GM12864 (cell line): ENCODE measurements around the gene WEE2.

Source experiments
- DNase-seq: peaks from one replicate; pipeline ENCODE4 v3.0.0-alpha.2; 2011; ENCODE audit warnings: low read depth
- H3K4me3 ChIP-seq: 2 replicates; pipeline ENCODE4 v1.5.1; 2011; ENCODE audit warnings: mild to moderate bottlenecking, low read depth, low read length, control low read depth
- CTCF ChIP-seq: IDR thresholded peaks from 2 replicates; pipeline ENCODE4 v1.5.1; 2011; ENCODE audit warnings: low read depth, mild to moderate bottlenecking, moderate library complexity, low read length, control low read depth, inconsistent platforms; ENCODE audit errors: missing control alignments

WEE2 gene

GRCh38 chr7:141776374-141776773 is 68.2 kb downstream of the WEE2 start, which contains the start of gene TAS2R4:
Gene TAS2R4 (plus strand): TSS chr7:141776674. CDS start chr7:141778489, 1,815 bp downstream.
- no peak for DNase-seq
- no peak for TF ChIP-seq CTCF
- H3K4me3 ChIP-seq = no peak within 1 kb of the TSS
